ENCODE data around the gene ELF1. TPM values are rescaled to one million over a fixed set of nuclear protein-coding genes. Genes with fewer than 3 reads are reported as not detected.

The ELF1 gene
- polyA plus RNA-seq, 1 of the 3 experiments (the other 2 are of a cell fraction) = 11.1 TPM

GRCh38 chr13:41034881-41035280 lies 15.8 kb upstream of the ELF1 start:
- Histone ChIP-seq H3K79me2 (ENCODE audit: insufficient read depth) (peaks cover 73% of the 10 kb centered on the region), H3K4me3 (ENCODE audit: low read depth in 2 of 2, low read length in 1 of 2) (no peak overlapping the region), H3K9ac (no peak overlapping the region), H2AFZ (ENCODE audit: low read depth) (no peak overlapping the region), H3K27ac (ENCODE audit: low read depth in 2 of 2, low read length in 1 of 2) (no peak overlapping the region), H3K9me2 (no peaks in the 10 kb centered on the region), H3K27me3 (ENCODE audit: insufficient read depth) (no peaks in the 10 kb centered on the region), H4K20me1 (ENCODE audit: insufficient read depth) (peaks cover 14% of the 10 kb centered on the region), H3K4me2 (no peak overlapping the region), H3K4me1 (ENCODE audit: control insufficient read depth in 1 of 2, insufficient read depth in 2 of 2, low read depth in 1 of 2, low read length in 1 of 2) (no peaks in the 10 kb centered on the region), H3K36me3 (replicated peaks in 1 of 2; ENCODE audit: control insufficient read depth in 1 of 2, insufficient read depth in 2 of 2, low read length in 1 of 2) (peaks cover 0 to 4% of the 10 kb centered on the region in 2 experiments), H3F3A (replicated peaks; ENCODE audit: insufficient read depth) (peaks cover 7% of the 10 kb centered on the region), H3K9me3 (no peaks in the 10 kb centered on the region)
- 95% methylated on average over 5 of the region's 5 CpGs for WGBS (ENCODE audit: low lambda C conversion rate)
- CTCF ChIA-PET = no interaction called here
- TF ChIP-seq FOXM1 (IDR thresholded peaks at IDR 0.05; ENCODE audit: low read depth) = no peak
- no peak for TF ChIP-seq PBX3 (IDR thresholded peaks at IDR 0.05)
- no peak for TF ChIP-seq EZH2phosphoT487 (IDR thresholded peaks at IDR 0.05; ENCODE audit: borderline replicate concordance, low read depth)
- no peak for TF ChIP-seq ELF1 (IDR thresholded peaks at IDR 0.05)
- TF ChIP-seq USF2 (IDR thresholded peaks at IDR 0.05; ENCODE audit: borderline replicate concordance, low read depth, low read length) = no peak
- TF ChIP-seq EP300 (IDR thresholded peaks at IDR 0.05; ENCODE audit: borderline replicate concordance in 1 of 2, low read depth in 1 of 2, low read length in 1 of 2) = no peak
- no peak for TF ChIP-seq CTCF (IDR thresholded peaks at IDR 0.05)
- no peak for DNase-seq
- POLR2A ChIA-PET = no interaction called here

GRCh38 chr13:41034382-41034781 lies 15.3 kb upstream of the ELF1 start:
- Histone ChIP-seq H3K27ac (ENCODE audit: low read depth in 2 of 2, low read length in 1 of 2) (no peak overlapping the region), H2AFZ (ENCODE audit: low read depth) (no peak overlapping the region), H3K9me2 (no peaks in the 10 kb centered on the region), H4K20me1 (ENCODE audit: insufficient read depth) (peaks cover 14% of the 10 kb centered on the region), H3K4me2 (no peak overlapping the region), H3K79me2 (ENCODE audit: insufficient read depth) (peaks cover 68% of the 10 kb centered on the region), H3K9me3 (no peaks in the 10 kb centered on the region), H3K4me1 (ENCODE audit: control insufficient read depth in 1 of 2, insufficient read depth in 2 of 2, low read depth in 1 of 2, low read length in 1 of 2) (no peaks in the 10 kb centered on the region), H3K9ac (no peak overlapping the region), H3F3A (replicated peaks; ENCODE audit: insufficient read depth) (peaks cover 2% of the 10 kb centered on the region), H3K27me3 (ENCODE audit: insufficient read depth) (no peaks in the 10 kb centered on the region), H3K36me3 (replicated peaks in 1 of 2; ENCODE audit: control insufficient read depth in 1 of 2, insufficient read depth in 2 of 2, low read length in 1 of 2) (peaks cover 0 to 4% of the 10 kb centered on the region in 2 experiments), H3K4me3 (ENCODE audit: low read depth in 2 of 2, low read length in 1 of 2) (no peak overlapping the region)
- DNase-seq = no peak
- POLR2A ChIA-PET = no interaction called here
- no peak for TF ChIP-seq MEF2A (IDR thresholded peaks at IDR 0.05; ENCODE audit: borderline replicate concordance, low read depth)
- no peak for TF ChIP-seq ELF1 (IDR thresholded peaks at IDR 0.05)
- no peak for TF ChIP-seq FOXJ3 (CRISPR knock-in tag; IDR thresholded peaks at IDR 0.05)
- TF ChIP-seq GATA2 (CRISPR knock-in tag; IDR thresholded peaks at IDR 0.05) = no peak
- TF ChIP-seq SMC3 (IDR thresholded peaks at IDR 0.05; ENCODE audit: low read depth, low read length) = no peak
- TF ChIP-seq YY1 (IDR thresholded peaks at IDR 0.05; ENCODE audit: low read depth) = no peak
- no peak for TF ChIP-seq EZH2phosphoT487 (IDR thresholded peaks at IDR 0.05; ENCODE audit: borderline replicate concordance, low read depth)
- no peak for TF ChIP-seq ZBTB33 (IDR thresholded peaks at IDR 0.05; ENCODE audit: borderline replicate concordance, low read depth)
- TF ChIP-seq JUND (IDR thresholded peaks at IDR 0.05) = no peak
- no peak for TF ChIP-seq NRF1 (IDR thresholded peaks at IDR 0.05; ENCODE audit: low read depth, low read length)
- CTCF ChIA-PET = no interaction called here
- WGBS (ENCODE audit: low lambda C conversion rate) = 95% methylated on average over 4 of the region's 4 CpGs

Data from SK-N-SH (cell line).